DOHH2 (cell line): ENCODE measurements around the gene PTCH1.
A peak's percentile ranks its signal among the peaks of the same experiment; 100 is the strongest.

ENCODE experiments used
- H3F3A ChIP-seq: fragments of 200-600 bp; sonication (generic), shearing (Covaris generic); 2 replicates; pipeline ENCODE4 v1.6.0; 2016; ENCODE audit warnings: antibody characterized with exemption, mild to moderate bottlenecking; ENCODE audit not compliant: control insufficient read depth, insufficient read depth
- H3K27ac ChIP-seq: fragments of 200-600 bp; sonication (generic); 2 replicates; pipeline ENCODE4 v1.5.1; 2014; ENCODE audit warnings: low read depth, mild to moderate bottlenecking, low read length, moderate library complexity
- H3K27me3 ChIP-seq: fragments of 200-600 bp; sonication (generic); 2 replicates; pipeline ENCODE4 v1.6.1; 2014; ENCODE audit warnings: mild to moderate bottlenecking, low read length, mixed read lengths; ENCODE audit not compliant: control insufficient read depth
- H3K36me3 ChIP-seq: fragments of 200-600 bp; sonication (generic); 2 replicates; pipeline ENCODE4 v1.6.1; 2014; ENCODE audit warnings: mild to moderate bottlenecking, low read length, moderate library complexity, mixed read lengths; ENCODE audit not compliant: control insufficient read depth
- H3K4me1 ChIP-seq: fragments of 200-600 bp; sonication (generic); 2 replicates; pipeline ENCODE4 v1.6.1; 2014; ENCODE audit warnings: mild to moderate bottlenecking, low read length, mixed read lengths; ENCODE audit not compliant: control insufficient read depth
- H3K4me2 ChIP-seq: fragments of 200-600 bp; sonication (generic); 2 replicates; pipeline ENCODE4 v1.6.0; 2014; ENCODE audit warnings: mild to moderate bottlenecking, low read length, moderate library complexity
- H3K4me3 ChIP-seq: fragments of 200-600 bp; sonication (generic); 2 replicates; pipeline ENCODE4 v1.5.1; 2014; ENCODE audit warnings: mild to moderate bottlenecking, low read length, mixed read lengths
- H3K79me2 ChIP-seq: fragments of 200-600 bp; sonication (generic); 2 replicates; pipeline ENCODE4 v1.6.1; 2014; ENCODE audit warnings: mild to moderate bottlenecking, low read length, mixed read lengths; ENCODE audit not compliant: control insufficient read depth
- H3K9me2 ChIP-seq: fragments of 200-600 bp; sonication (generic); replicated peaks from 2 replicates; pipeline ENCODE4 v1.6.1; 2014; ENCODE audit warnings: mild to moderate bottlenecking, low read length, mixed read lengths; ENCODE audit not compliant: control insufficient read depth
- H3K9me3 ChIP-seq: fragments of 200-600 bp; sonication (generic); 2 replicates; pipeline ENCODE4 v1.6.1; 2014; ENCODE audit warnings: antibody characterized with exemption, low read length, mixed read lengths; ENCODE audit not compliant: control insufficient read depth, insufficient read depth
- H4K20me1 ChIP-seq: fragments of 200-600 bp; sonication (generic); 2 replicates; pipeline ENCODE4 v1.6.0; 2014; ENCODE audit warnings: low read depth, mild to moderate bottlenecking, antibody characterized with exemption, low read length, moderate library complexity; ENCODE audit not compliant: control insufficient read depth, insufficient read depth
- EZH2phosphoT487 ChIP-seq: fragments of 200-600 bp; sonication (generic); IDR thresholded peaks from 2 replicates; pipeline ENCODE4 v1.6.1; 2017; ENCODE audit warnings: borderline replicate concordance, mild to moderate bottlenecking, antibody characterized with exemption, low read length, moderate library complexity, mixed read lengths
- TF ChIP-seq, protein P1 (sequence below): fragments of 200-600 bp; sonication (generic); IDR thresholded peaks from one replicate; pipeline ENCODE4 v1.5.1; 2014; ENCODE audit warnings: antibody characterized with exemption, mild to moderate bottlenecking, low read depth, low read length; ENCODE audit not compliant: poor library complexity, severe bottlenecking

Gene PTCH1

DNA sequence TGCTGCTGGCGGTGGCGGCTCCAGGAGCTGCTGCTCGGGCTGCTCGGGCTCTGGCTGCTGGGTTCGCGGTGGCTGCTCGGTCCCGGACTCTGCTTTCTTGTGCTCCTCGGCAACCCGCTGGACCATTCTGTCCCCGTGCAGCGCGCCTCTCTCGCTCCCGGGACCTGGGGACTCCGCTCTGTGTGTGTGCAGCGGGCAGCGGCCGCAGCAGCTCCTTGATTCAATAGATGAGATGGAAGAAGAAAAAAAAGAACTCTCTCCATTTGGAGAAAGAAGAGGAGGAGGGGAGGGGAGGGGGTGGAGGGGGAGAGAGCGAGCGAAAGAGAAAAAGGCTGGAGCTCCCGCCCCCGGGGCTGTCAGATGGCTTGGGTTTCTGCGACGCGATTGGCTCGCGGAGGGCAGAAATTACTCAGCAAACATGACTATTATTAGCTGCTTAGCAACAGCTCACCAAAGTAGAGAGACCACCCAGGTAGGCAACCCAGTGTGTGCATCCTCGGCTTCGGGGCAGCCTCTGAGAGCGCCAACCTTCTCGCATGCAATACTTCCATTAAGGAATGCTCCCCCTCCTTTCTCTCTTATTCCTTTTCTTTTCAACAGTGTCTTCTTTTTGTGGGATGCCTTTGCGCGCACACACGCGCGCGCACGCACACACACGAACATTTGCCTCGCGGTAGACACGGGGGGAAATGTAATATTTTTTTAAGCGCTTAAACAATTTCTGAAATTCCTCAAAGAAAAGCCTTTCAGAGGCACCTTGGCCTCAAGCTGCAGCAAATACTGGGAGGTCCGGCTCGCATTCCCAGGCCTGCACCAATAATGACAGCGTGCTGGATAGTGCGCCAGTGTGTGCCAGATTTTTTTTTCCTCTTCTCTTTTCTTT, 7.6 kb downstream of the PTCH1 start:
- peaks cover 37% of the 10 kb centered on the region for H3K36me3 ChIP-seq
- peak overlapping the region; percentile 93 for H3K27ac ChIP-seq
- no peaks in the 10 kb centered on the region; the same call in 1 of the 2 replicates for H3K9me2 ChIP-seq
- peaks cover 77% of the 10 kb centered on the region for H3K79me2 ChIP-seq
- H4K20me1 ChIP-seq, result peaks cover 6% of the 10 kb centered on the region
- peaks cover 17% of the 10 kb centered on the region for H3F3A ChIP-seq
- TF ChIP-seq EZH2phosphoT487, result no peak
- TF ChIP-seq, protein P1, sequence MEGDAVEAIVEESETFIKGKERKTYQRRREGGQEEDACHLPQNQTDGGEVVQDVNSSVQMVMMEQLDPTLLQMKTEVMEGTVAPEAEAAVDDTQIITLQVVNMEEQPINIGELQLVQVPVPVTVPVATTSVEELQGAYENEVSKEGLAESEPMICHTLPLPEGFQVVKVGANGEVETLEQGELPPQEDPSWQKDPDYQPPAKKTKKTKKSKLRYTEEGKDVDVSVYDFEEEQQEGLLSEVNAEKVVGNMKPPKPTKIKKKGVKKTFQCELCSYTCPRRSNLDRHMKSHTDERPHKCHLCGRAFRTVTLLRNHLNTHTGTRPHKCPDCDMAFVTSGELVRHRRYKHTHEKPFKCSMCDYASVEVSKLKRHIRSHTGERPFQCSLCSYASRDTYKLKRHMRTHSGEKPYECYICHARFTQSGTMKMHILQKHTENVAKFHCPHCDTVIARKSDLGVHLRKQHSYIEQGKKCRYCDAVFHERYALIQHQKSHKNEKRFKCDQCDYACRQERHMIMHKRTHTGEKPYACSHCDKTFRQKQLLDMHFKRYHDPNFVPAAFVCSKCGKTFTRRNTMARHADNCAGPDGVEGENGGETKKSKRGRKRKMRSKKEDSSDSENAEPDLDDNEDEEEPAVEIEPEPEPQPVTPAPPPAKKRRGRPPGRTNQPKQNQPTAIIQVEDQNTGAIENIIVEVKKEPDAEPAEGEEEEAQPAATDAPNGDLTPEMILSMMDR, result no peak
- H3K4me1 ChIP-seq, result peaks cover 41% of the 10 kb centered on the region
- peaks cover 6% of the 10 kb centered on the region; the same call in 1 of the 2 replicates for H3K27me3 ChIP-seq
- H3K9me3 ChIP-seq, result no peaks in the 10 kb centered on the region
- peak overlapping the region; percentile 91 for H3K4me3 ChIP-seq
- H3K4me2 ChIP-seq, result peak overlapping the region; percentile 85

- no peaks in the 10 kb centered on the region for H3K9me3 ChIP-seq
- H3K4me1 ChIP-seq, result peaks cover 41% of the 10 kb centered on the region
- H3K27me3 ChIP-seq, result peaks cover 6% of the 10 kb centered on the region; the same call in 1 of the 2 replicates
- peak overlapping the region; percentile 93 for H3K27ac ChIP-seq
- peaks cover 8% of the 10 kb centered on the region for H4K20me1 ChIP-seq
- peaks cover 78% of the 10 kb centered on the region for H3K79me2 ChIP-seq
- TF ChIP-seq, protein P1, result no peak
- no peak for TF ChIP-seq EZH2phosphoT487
- H3K36me3 ChIP-seq, result peaks cover 40% of the 10 kb centered on the region
- peak overlapping the region; percentile 85 for H3K4me2 ChIP-seq
- H3F3A ChIP-seq, result peaks cover 17% of the 10 kb centered on the region
- H3K9me2 ChIP-seq, result no peaks in the 10 kb centered on the region; the same call in 1 of the 2 replicates
- peak overlapping the region; percentile 91 for H3K4me3 ChIP-seq
These were observed 8.4 kb downstream of the PTCH1 start for GRCh38 chr9:95508242-95508967.

DNA sequence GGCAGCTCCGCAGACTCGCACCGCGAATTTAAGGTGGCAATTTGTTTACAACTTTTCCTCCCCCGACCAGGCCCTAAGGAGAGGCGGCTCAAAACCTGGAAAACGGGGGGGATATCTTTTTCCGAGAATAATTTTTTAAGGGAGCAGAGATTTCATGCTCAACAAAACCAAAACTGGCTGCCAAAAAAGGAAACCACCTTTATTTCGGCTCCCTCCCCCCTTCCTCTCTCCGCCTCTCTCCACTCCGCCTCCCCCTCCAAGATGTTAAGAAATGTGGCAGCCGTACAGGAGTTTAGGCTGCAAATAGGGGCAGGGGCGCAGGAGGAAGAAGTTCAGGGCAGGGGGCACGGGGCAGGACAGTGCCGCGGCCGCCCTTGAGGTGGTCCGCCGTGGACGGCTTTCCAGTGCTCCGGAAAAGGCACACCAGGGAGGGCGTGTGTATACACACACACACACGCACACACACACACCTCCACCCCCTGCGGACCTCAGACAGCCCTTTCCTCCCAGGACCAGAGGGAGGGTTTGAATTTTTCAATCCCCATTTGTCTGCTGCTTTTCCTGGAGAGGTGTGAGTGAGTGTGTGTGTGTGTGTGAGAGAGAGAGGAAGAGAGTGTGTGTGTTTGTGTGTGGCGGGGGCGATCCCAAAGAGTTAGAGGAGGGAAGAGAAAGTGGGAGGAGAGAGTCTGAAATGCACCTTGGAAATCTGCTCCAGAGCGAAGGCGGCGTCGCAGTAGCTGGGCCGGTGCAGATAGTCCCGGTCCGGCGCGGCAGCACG, 9.1 kb downstream of the PTCH1 start:
- H3K79me2 ChIP-seq, result peaks cover 78% of the 10 kb centered on the region
- H3K27ac ChIP-seq, result peak overlapping the region; percentile 93
- H3K4me1 ChIP-seq, result peaks cover 41% of the 10 kb centered on the region
- peaks cover 11% of the 10 kb centered on the region for H3F3A ChIP-seq
- peaks cover 15% of the 10 kb centered on the region; the same call in 1 of the 2 replicates for H4K20me1 ChIP-seq
- peak overlapping the region; percentile 73 for H3K4me2 ChIP-seq
- H3K9me3 ChIP-seq, result no peaks in the 10 kb centered on the region
- no peak for TF ChIP-seq EZH2phosphoT487
- TF ChIP-seq, protein P1, result no peak
- H3K27me3 ChIP-seq, result no peaks in the 10 kb centered on the region
- H3K4me3 ChIP-seq, result peak overlapping the region; percentile 91
- H3K9me2 ChIP-seq, result no peaks in the 10 kb centered on the region
- peaks cover 40% of the 10 kb centered on the region for H3K36me3 ChIP-seq
